ENCODE measurements around the gene DSCAML1.

- TF ChIP-seq POLR2AphosphoS5 (IDR thresholded peaks at IDR 0.05; ENCODE audit: low read depth, low read length) (no peak), REST (IDR thresholded peaks at IDR 0.05; ENCODE audit: insufficient read depth in 1 of 2, low read depth in 2 of 2, low read length in 2 of 2) (no peak), FOXP2 (optimal IDR thresholded peaks at IDR 0.05; ENCODE audit: borderline replicate concordance, extremely low read depth, extremely low read length, insufficient read depth) (no peak), TAF1 (IDR thresholded peaks at IDR 0.05; ENCODE audit: borderline replicate concordance, insufficient read depth, low read length) (no peak), SIN3A (IDR thresholded peaks at IDR 0.05; ENCODE audit: borderline replicate concordance, insufficient read depth, low read length) (no peak)
Measured at GRCh38 chr11:117466966-117467365, 330.1 kb downstream of the DSCAML1 start.
